Stomach (tissue), 4 donors: ENCODE results near the gene EMILIN1.

Experiments
- EP300 ChIP-seq: sonication (generic); formaldehyde crosslinking; IDR thresholded peaks from one replicate; pipeline ENCODE4 v1.6.1; 2017; ENCODE audit warnings: antibody characterized with exemption
- POLR2A ChIP-seq, 4 donors: fragments of 450-650 bp; IDR thresholded peaks; one replicate each; pipeline ENCODE4 v1.6.1; 2016; ENCODE audit warnings: antibody characterized with exemption in 4 of 4, control low read depth in 2 of 4, mild to moderate bottlenecking in 1 of 4, moderate library complexity in 1 of 4
- POLR2AphosphoS5 ChIP-seq, 3 donors: sonication (generic); formaldehyde crosslinking; IDR thresholded peaks; one replicate each; pipeline ENCODE4 v1.6.1; 2016; ENCODE audit warnings: antibody characterized with exemption in 3 of 3
- TF ChIP-seq, protein P1 (sequence below), 7 experiments: fragments of 450-650 bp in 4 of 7; fragments of 200-600 bp in 3 of 7; sonication (generic) in 3 of 7; IDR thresholded peaks; one replicate each; pipeline ENCODE4 v1.5.1; 2016 to 2019; ENCODE audit warnings: antibody characterized with exemption in 7 of 7, control low read depth in 2 of 7, mild to moderate bottlenecking in 1 of 7

DNA sequence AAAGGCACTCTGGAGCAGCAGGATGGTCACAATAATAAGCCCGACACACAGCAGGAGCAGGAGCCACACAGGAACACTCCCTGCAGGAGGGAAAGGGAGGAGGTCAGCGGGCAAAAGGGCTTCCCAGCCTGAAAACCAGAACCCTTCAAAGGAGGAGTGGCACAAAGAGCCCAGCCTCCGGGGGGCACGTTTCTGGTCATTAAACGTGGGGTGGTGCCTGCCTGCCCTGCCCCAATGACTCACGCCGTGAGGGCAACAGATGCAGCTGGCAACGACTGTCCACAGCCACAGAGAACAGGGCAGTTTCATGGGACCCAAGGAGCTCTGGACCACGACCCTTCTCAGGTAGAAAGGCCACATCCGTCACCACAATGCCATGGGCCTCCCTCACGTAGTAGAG is 53.0 kb downstream of the EMILIN1 start:
- TF ChIP-seq, protein P1, sequence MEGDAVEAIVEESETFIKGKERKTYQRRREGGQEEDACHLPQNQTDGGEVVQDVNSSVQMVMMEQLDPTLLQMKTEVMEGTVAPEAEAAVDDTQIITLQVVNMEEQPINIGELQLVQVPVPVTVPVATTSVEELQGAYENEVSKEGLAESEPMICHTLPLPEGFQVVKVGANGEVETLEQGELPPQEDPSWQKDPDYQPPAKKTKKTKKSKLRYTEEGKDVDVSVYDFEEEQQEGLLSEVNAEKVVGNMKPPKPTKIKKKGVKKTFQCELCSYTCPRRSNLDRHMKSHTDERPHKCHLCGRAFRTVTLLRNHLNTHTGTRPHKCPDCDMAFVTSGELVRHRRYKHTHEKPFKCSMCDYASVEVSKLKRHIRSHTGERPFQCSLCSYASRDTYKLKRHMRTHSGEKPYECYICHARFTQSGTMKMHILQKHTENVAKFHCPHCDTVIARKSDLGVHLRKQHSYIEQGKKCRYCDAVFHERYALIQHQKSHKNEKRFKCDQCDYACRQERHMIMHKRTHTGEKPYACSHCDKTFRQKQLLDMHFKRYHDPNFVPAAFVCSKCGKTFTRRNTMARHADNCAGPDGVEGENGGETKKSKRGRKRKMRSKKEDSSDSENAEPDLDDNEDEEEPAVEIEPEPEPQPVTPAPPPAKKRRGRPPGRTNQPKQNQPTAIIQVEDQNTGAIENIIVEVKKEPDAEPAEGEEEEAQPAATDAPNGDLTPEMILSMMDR (IDR thresholded peaks at IDR 0.05), result no peak
- TF ChIP-seq POLR2A (IDR thresholded peaks at IDR 0.05) (no peak), POLR2AphosphoS5 (IDR thresholded peaks at IDR 0.05) (no peak), EP300 (no peak)
